Spleen (tissue), 11 donors: ENCODE results near the gene FAM20C. TPM values are rescaled to one million over a fixed set of nuclear protein-coding genes. Genes with fewer than 3 reads are reported as not detected.
A peak's percentile ranks its signal among the peaks of the same experiment; 100 is the strongest.

Source experiments
- DNase-seq: peaks from one replicate; pipeline ENCODE4 v3.0.0-alpha.2; 2020
- H3K27ac ChIP-seq, 8 donors: fragments of 200-600 bp; sonication (generic) in 7 of 8; 1 replicate in 4 of 8; 2 replicates in 4 of 8; pipeline versions ENCODE4 v1.5.0 to v1.8.0; 2016 to 2021; ENCODE audit warnings: inconsistent platforms in 4 of 8, mild to moderate bottlenecking in 4 of 8, moderate library complexity in 1 of 8
- H3K27me3 ChIP-seq, 7 donors: fragments of 200-600 bp; sonication (generic) in 6 of 7; replicated peaks in 1 of 7; 1 replicate in 4 of 7; 2 replicates in 3 of 7; pipeline versions ENCODE4 v1.5.0 to v1.8.0; 2016 to 2021; ENCODE audit warnings: inconsistent platforms in 3 of 7, mild to moderate bottlenecking in 1 of 7
- H3K36me3 ChIP-seq, 6 donors: fragments of 200-600 bp; sonication (generic) in 5 of 6; 1 replicate in 4 of 6; 2 replicates in 2 of 6; pipeline versions ENCODE4 v1.5.0 to v1.8.0; 2016 to 2021; ENCODE audit warnings: inconsistent platforms in 2 of 6
- H3K4me1 ChIP-seq, 6 donors: fragments of 200-600 bp; sonication (generic) in 5 of 6; 1 replicate in 3 of 6; 2 replicates in 3 of 6; pipeline versions ENCODE4 v1.5.0 to v1.8.0; 2016 to 2021; ENCODE audit warnings: inconsistent platforms in 3 of 6
- H3K4me3 ChIP-seq, 8 donors: fragments of 200-600 bp; sonication (generic) in 7 of 8; 1 replicate in 4 of 8; 2 replicates in 4 of 8; pipeline versions ENCODE4 v1.5.0 to v1.8.0; 2016 to 2021; ENCODE audit warnings: inconsistent platforms in 4 of 8, mild to moderate bottlenecking in 4 of 8, moderate library complexity in 2 of 8
- H3K9me3 ChIP-seq, 8 donors: fragments of 200-600 bp; sonication (generic) in 7 of 8; 1 replicate in 4 of 8; 2 replicates in 4 of 8; pipeline versions ENCODE4 v1.5.0 to v1.8.0; 2016 to 2021; ENCODE audit warnings: inconsistent platforms in 4 of 8
- POLR2A ChIP-seq, 3 donors: fragments of 450-650 bp; IDR thresholded peaks; one replicate each; pipeline ENCODE4 v1.5.1; 2017; ENCODE audit warnings: antibody characterized with exemption in 3 of 3, mild to moderate bottlenecking in 1 of 3
- POLR2AphosphoS5 ChIP-seq, 3 donors: sonication (generic); formaldehyde crosslinking; IDR thresholded peaks; one replicate each; pipeline ENCODE4 v1.5.1; 2017; ENCODE audit warnings: antibody characterized with exemption in 3 of 3
- WGBS, 5 donors: extraction: QIAGEN DNeasy Blood & Tissue Kit in 3 of 5; methylation state at CpG; one replicate each; pipeline versions ENCODE4 v1.1.5 to v1.1.7; 2013 to 2018; 5-methylcytosine and 5-hydroxymethylcytosine counted together
- intact Hi-C: fragments of 100-400 bp; cut with DNase I; formaldehyde crosslinking; loops from one replicate; pipeline ENCODE4 v1.15.0; 2023; ENCODE audit warnings: low total_unique reads
- polyA plus RNA-seq, 3 donors: library from polyadenylated mRNA; stranded (reverse); fragments of 200-250 nt; gene quantifications; one replicate each; pipeline ENCODE4 v1.2.1, GENCODE V29; 2013
- total RNA-seq, 7 donors: library from RNA; depleted of rRNA in 3 of 7; stranded (reverse); fragments of >200 nt in 3 of 7; fragmentation: NEBNext Ultra II Directional in 4 of 7; extraction: Animal tissue kit (Norgen Biotek cat#: 25700) in 4 of 7; gene quantifications; one replicate each; pipeline versions ENCODE4 v1.1.0 to v1.2.1, GENCODE V29; 2016 to 2021
- TF ChIP-seq, protein P1 (sequence below), 11 experiments: fragments of 200-600 bp in 7 of 11; fragments of 450-650 bp in 4 of 11; sonication (generic) in 4 of 11; IDR thresholded peaks in 8 of 11; conservative IDR thresholded peaks in 3 of 11; 1 replicate in 7 of 11; 2 replicates in 4 of 11; pipeline versions ENCODE4 v1.4.0 to v1.8.0; 2016 to 2021; ENCODE audit warnings: antibody characterized with exemption in 11 of 11, inconsistent platforms in 4 of 11, mild to moderate bottlenecking in 1 of 11
- donor health status: healthy with polysubstance abuse.
- donor health status: DM: no; HTN: no; CAD: no; lungs with moderate emphysema.
- donor health status: DM: no; HTN: no; CAD: no.
- donor health status: Bipolar disorder and iron deficiency.
- donor health status: healthy.
- donor health status: DM: no; HTN: no; CAD: no.
- donor health status: DM: yes; HTN: yes; CAD: no.

The FAM20C gene
- total and polyA plus RNA-seq, 10 donors = 6.9 to 27.3 (median 14.6) TPM

DNA sequence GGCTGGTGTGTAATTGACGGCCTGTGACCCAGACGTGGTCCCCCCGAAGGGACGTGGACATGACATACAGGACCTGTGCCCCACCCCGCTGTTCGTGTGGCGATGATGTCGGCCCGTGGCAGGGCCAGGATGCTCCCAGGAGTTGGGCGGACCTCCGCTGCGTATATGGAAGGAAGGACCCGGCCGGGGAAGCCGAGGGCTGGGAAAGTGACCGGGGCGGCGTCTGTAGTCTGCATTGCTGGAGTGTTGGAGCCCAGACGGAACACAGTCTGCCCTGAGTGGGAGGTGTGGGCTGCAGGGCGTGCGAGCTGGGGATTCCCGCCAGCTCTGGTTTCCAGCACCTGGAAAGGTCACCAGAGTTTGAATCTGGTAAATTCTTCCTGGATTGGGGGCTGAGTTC is 52.6 kb downstream of the FAM20C start:
- 77 to 89% (median 83%) methylated on average over 22 of the region's 22 CpGs for WGBS, 5 donors
- no peaks in the 10 kb centered on the region for H3K27me3 ChIP-seq
- H3K36me3 ChIP-seq = peaks cover 0 to 40% (median 0%) of the 10 kb centered on the region in 6 donors
- H3K4me3 ChIP-seq = no peak overlapping the region
- TF ChIP-seq POLR2AphosphoS5 (IDR thresholded peaks at IDR 0.05) = peak in 1 of 3 donors; percentile 59
- TF ChIP-seq, protein P1, sequence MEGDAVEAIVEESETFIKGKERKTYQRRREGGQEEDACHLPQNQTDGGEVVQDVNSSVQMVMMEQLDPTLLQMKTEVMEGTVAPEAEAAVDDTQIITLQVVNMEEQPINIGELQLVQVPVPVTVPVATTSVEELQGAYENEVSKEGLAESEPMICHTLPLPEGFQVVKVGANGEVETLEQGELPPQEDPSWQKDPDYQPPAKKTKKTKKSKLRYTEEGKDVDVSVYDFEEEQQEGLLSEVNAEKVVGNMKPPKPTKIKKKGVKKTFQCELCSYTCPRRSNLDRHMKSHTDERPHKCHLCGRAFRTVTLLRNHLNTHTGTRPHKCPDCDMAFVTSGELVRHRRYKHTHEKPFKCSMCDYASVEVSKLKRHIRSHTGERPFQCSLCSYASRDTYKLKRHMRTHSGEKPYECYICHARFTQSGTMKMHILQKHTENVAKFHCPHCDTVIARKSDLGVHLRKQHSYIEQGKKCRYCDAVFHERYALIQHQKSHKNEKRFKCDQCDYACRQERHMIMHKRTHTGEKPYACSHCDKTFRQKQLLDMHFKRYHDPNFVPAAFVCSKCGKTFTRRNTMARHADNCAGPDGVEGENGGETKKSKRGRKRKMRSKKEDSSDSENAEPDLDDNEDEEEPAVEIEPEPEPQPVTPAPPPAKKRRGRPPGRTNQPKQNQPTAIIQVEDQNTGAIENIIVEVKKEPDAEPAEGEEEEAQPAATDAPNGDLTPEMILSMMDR (IDR thresholded peaks at IDR 0.05 in 8 of 11, conservative IDR thresholded peaks at IDR 0.05 in 3 of 11) = no peak
- no peak for TF ChIP-seq POLR2A (IDR thresholded peaks at IDR 0.05)
- no peaks in the 10 kb centered on the region for H3K9me3 ChIP-seq
- intact Hi-C loops = no loop called here
- peaks cover 0 to 14% (median 5%) of the 10 kb centered on the region in 6 donors for H3K4me1 ChIP-seq
- peak overlapping the region in 5 of 8 donors; percentile 15 to 58 (median 41) for H3K27ac ChIP-seq
- no peak for DNase-seq

GRCh38 chr7:245574-246295 is 53.4 kb downstream of the FAM20C start:
- Histone ChIP-seq H3K4me3 (no peak overlapping the region), H3K27ac (peak overlapping the region in 4 of 8 donors; percentile 15 to 58 (median 48)), H3K4me1 (peaks cover 0 to 11% (median 4%) of the 10 kb centered on the region in 6 donors), H3K9me3 (no peaks in the 10 kb centered on the region), H3K27me3 (no peaks in the 10 kb centered on the region), H3K36me3 (peaks cover 0 to 48% (median 0%) of the 10 kb centered on the region in 6 donors)
- 88 to 94% (median 92%) methylated on average over 18 to 36 of the region's 36 CpGs for WGBS, 5 donors
- DNase-seq = no peak
- TF ChIP-seq POLR2AphosphoS5 (IDR thresholded peaks at IDR 0.05) (no peak), POLR2A (IDR thresholded peaks at IDR 0.05) (no peak)
- TF ChIP-seq, protein P1 (IDR thresholded peaks at IDR 0.05 in 8 of 11, conservative IDR thresholded peaks at IDR 0.05 in 3 of 11) = no peak
- intact Hi-C loops = no loop called here

GRCh38 chr7:246451-246850 is 54.1 kb downstream of the FAM20C start:
- WGBS, 5 donors = 87 to 91% (median 91%) methylated on average over 22 of the region's 22 CpGs
- Histone ChIP-seq H3K27ac (no peak overlapping the region), H3K27me3 (no peaks in the 10 kb centered on the region), H3K4me3 (no peak overlapping the region), H3K4me1 (peaks cover 0 to 4% (median under 1%) of the 10 kb centered on the region in 6 donors), H3K36me3 (peaks cover 0 to 55% (median 0%) of the 10 kb centered on the region in 6 donors), H3K9me3 (no peaks in the 10 kb centered on the region)
- TF ChIP-seq POLR2AphosphoS5 (IDR thresholded peaks at IDR 0.05) (no peak), POLR2A (IDR thresholded peaks at IDR 0.05) (no peak)
- TF ChIP-seq, protein P1 (IDR thresholded peaks at IDR 0.05 in 8 of 11, conservative IDR thresholded peaks at IDR 0.05 in 3 of 11) = no peak
- no peak for DNase-seq
- intact Hi-C loops = no loop called here

DNA sequence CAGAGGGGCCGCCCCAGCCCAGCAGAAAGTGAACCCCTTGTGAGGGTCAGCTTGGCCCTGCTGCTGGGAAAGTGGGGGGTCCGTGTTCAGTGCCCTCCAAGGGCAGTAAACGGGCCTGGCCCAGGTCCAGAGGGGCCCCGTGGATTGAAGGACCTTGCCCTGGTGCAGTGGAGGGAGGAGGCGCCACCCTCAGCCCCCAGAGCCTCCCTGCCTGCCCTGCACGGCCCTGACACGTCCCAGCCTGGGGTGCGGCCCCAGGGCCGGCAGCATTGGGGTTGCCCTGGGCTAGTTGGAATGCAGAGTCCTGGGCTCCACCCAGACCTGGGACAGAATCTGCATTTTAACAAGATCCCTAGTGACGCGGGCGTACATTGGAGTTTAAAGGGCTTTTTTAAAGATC is 54.8 kb downstream of the FAM20C start:
- intact Hi-C loops = no loop called here
- no peaks in the 10 kb centered on the region for H3K4me1 ChIP-seq
- peaks cover 0 to 62% (median 0%) of the 10 kb centered on the region in 6 donors for H3K36me3 ChIP-seq
- no peak overlapping the region for H3K27ac ChIP-seq
- TF ChIP-seq, protein P1 (IDR thresholded peaks at IDR 0.05 in 8 of 11, conservative IDR thresholded peaks at IDR 0.05 in 3 of 11) = no peak
- TF ChIP-seq POLR2A (IDR thresholded peaks at IDR 0.05) (no peak), POLR2AphosphoS5 (IDR thresholded peaks at IDR 0.05) (no peak)
- no peaks in the 10 kb centered on the region for H3K9me3 ChIP-seq
- WGBS, 5 donors = 80 to 92% (median 84%) methylated on average over 7 to 12 of the region's 12 CpGs
- H3K4me3 ChIP-seq = no peak overlapping the region
- peaks cover 0 to under 1% (median 0%) of the 10 kb centered on the region in 7 donors for H3K27me3 ChIP-seq
- DNase-seq = no peak
